HEK293 (cell line): ENCODE data around the gene CADM4.
A peak's percentile ranks its signal among the peaks of the same experiment; 100 is the strongest.

ENCODE experiments used
- BCL11B ChIP-seq: fragments of 450-650 bp; formaldehyde crosslinking; IDR thresholded peaks from 2 replicates; pipeline ENCODE4 v1.5.1; 2016; ENCODE audit warnings: low read depth, missing biosample characterization, missing genetic modification characterization
- ELK4 ChIP-seq: IDR thresholded peaks from 2 replicates; pipeline ENCODE4 v1.6.1; 2011; ENCODE audit warnings: mild to moderate bottlenecking, low read depth, low read length, borderline replicate concordance
- HOXC10 ChIP-seq: sonication (generic); formaldehyde crosslinking; IDR thresholded peaks from 2 replicates; pipeline ENCODE4 v1.8.1; 2023; ENCODE audit warnings: mild to moderate bottlenecking, missing genetic modification reagents
- IKZF3 ChIP-seq: fragments of 450-650 bp; IDR thresholded peaks from 2 replicates; pipeline ENCODE4 v1.5.0; 2018; ENCODE audit warnings: missing biosample characterization, mild to moderate bottlenecking, missing genetic modification characterization, moderate library complexity
- KLF16 ChIP-seq: fragments of 450-650 bp; formaldehyde crosslinking; IDR thresholded peaks from 2 replicates; pipeline ENCODE4 v1.5.1; 2017; ENCODE audit warnings: missing biosample characterization, missing genetic modification characterization
- OSR2 ChIP-seq: fragments of 450-650 bp; formaldehyde crosslinking; IDR thresholded peaks from 2 replicates; pipeline ENCODE4 v1.5.1; 2016; ENCODE audit warnings: missing biosample characterization, missing genetic modification characterization
- RBAK ChIP-seq: fragments of 450-650 bp; formaldehyde crosslinking; IDR thresholded peaks from 2 replicates; pipeline ENCODE4 v1.5.1; 2016; ENCODE audit warnings: missing biosample characterization, missing genetic modification characterization
- SP2 ChIP-seq: fragments of 450-650 bp; formaldehyde crosslinking; IDR thresholded peaks from 2 replicates; pipeline ENCODE4 v1.5.1; 2016; ENCODE audit warnings: missing biosample characterization, missing genetic modification characterization
- TRIM28 ChIP-seq: IDR thresholded peaks from 2 replicates; pipeline ENCODE4 v1.6.1; 2011; ENCODE audit warnings: low read length, control low read depth, borderline replicate concordance
- YY1 ChIP-seq: fragments of 450-650 bp; formaldehyde crosslinking; IDR thresholded peaks from 2 replicates; pipeline ENCODE4 v1.5.1; 2018; ENCODE audit warnings: missing biosample characterization, missing genetic modification characterization
- ZBTB17 ChIP-seq: fragments of 450-650 bp; formaldehyde crosslinking; IDR thresholded peaks from 2 replicates; pipeline ENCODE4 v1.5.1; 2016; ENCODE audit warnings: missing biosample characterization, missing genetic modification characterization
- ZBTB6 ChIP-seq: fragments of 450-650 bp; formaldehyde crosslinking; IDR thresholded peaks from 2 replicates; pipeline ENCODE4 v1.5.1; 2017; ENCODE audit warnings: missing biosample characterization, missing genetic modification characterization
- ZFHX2 ChIP-seq: fragments of 450-650 bp; formaldehyde crosslinking; conservative IDR thresholded peaks from 2 replicates; pipeline ENCODE4 v1.5.1; 2016; ENCODE audit warnings: missing biosample characterization, missing genetic modification characterization
- ZNF146 ChIP-seq: fragments of 450-650 bp; formaldehyde crosslinking; IDR thresholded peaks from 2 replicates; pipeline ENCODE4 v1.5.1; 2016; ENCODE audit warnings: missing biosample characterization, missing genetic modification characterization
- ZNF16 ChIP-seq: fragments of 450-650 bp; formaldehyde crosslinking; IDR thresholded peaks from 2 replicates; pipeline ENCODE4 v1.5.1; 2016; ENCODE audit warnings: low read depth, missing biosample characterization, missing genetic modification characterization
- ZNF211 ChIP-seq: fragments of 450-650 bp; formaldehyde crosslinking; IDR thresholded peaks from 2 replicates; pipeline ENCODE4 v1.5.1; 2016; ENCODE audit warnings: low read depth, missing biosample characterization, missing genetic modification characterization
- ZNF335 ChIP-seq: fragments of 450-650 bp; formaldehyde crosslinking; conservative IDR thresholded peaks from 2 replicates; pipeline ENCODE4 v1.5.1; 2016; ENCODE audit warnings: missing biosample characterization, missing genetic modification characterization
- ZNF362 ChIP-seq: fragments of 450-650 bp; formaldehyde crosslinking; IDR thresholded peaks from 2 replicates; pipeline ENCODE4 v1.5.1; 2016; ENCODE audit warnings: missing biosample characterization, missing genetic modification characterization
- ZNF404 ChIP-seq: fragments of 450-650 bp; formaldehyde crosslinking; IDR thresholded peaks from 2 replicates; pipeline ENCODE4 v1.5.1; 2017; ENCODE audit warnings: missing biosample characterization, missing genetic modification characterization
- ZNF501 ChIP-seq: fragments of 450-650 bp; formaldehyde crosslinking; IDR thresholded peaks from 2 replicates; pipeline ENCODE4 v1.5.1; 2016; ENCODE audit warnings: missing biosample characterization, missing genetic modification characterization
- ZNF510 ChIP-seq: fragments of 450-650 bp; formaldehyde crosslinking; IDR thresholded peaks from 2 replicates; pipeline ENCODE4 v1.5.1; 2018; ENCODE audit warnings: mild to moderate bottlenecking, missing genetic modification characterization, missing biosample characterization; ENCODE audit not compliant: insufficient replicate concordance
- ZNF544 ChIP-seq: fragments of 450-650 bp; formaldehyde crosslinking; IDR thresholded peaks from 2 replicates; pipeline ENCODE4 v1.5.0; 2017; ENCODE audit warnings: missing biosample characterization, missing genetic modification characterization
- ZNF548 ChIP-seq: fragments of 450-650 bp; formaldehyde crosslinking; IDR thresholded peaks from 2 replicates; pipeline ENCODE4 v1.5.1; 2016; ENCODE audit warnings: missing biosample characterization, missing genetic modification characterization
- ZNF560 ChIP-seq: fragments of 450-650 bp; formaldehyde crosslinking; IDR thresholded peaks from 2 replicates; pipeline ENCODE4 v1.5.1; 2017; ENCODE audit warnings: missing biosample characterization, missing genetic modification characterization, borderline replicate concordance
- ZNF600 ChIP-seq: fragments of 450-650 bp; formaldehyde crosslinking; IDR thresholded peaks from 2 replicates; pipeline ENCODE4 v1.5.1; 2016; ENCODE audit warnings: missing biosample characterization, missing genetic modification characterization
- ZNF610 ChIP-seq: fragments of 450-650 bp; formaldehyde crosslinking; IDR thresholded peaks from 2 replicates; pipeline ENCODE4 v1.5.1; 2016; ENCODE audit warnings: missing biosample characterization, missing genetic modification characterization, borderline replicate concordance
- ZNF621 ChIP-seq: fragments of 450-650 bp; formaldehyde crosslinking; IDR thresholded peaks from 2 replicates; pipeline ENCODE4 v1.5.1; 2017; ENCODE audit warnings: missing biosample characterization, missing genetic modification characterization
- ZNF692 ChIP-seq: fragments of 450-650 bp; formaldehyde crosslinking; IDR thresholded peaks from 2 replicates; pipeline ENCODE4 v1.5.1; 2016; ENCODE audit warnings: missing biosample characterization, missing genetic modification characterization
- ZSCAN4 ChIP-seq: fragments of 450-650 bp; formaldehyde crosslinking; IDR thresholded peaks from 2 replicates; pipeline ENCODE4 v1.5.1; 2017; ENCODE audit warnings: missing biosample characterization, missing genetic modification characterization
- ZSCAN5A ChIP-seq: fragments of 450-650 bp; formaldehyde crosslinking; IDR thresholded peaks from 2 replicates; pipeline ENCODE4 v1.5.1; 2016; ENCODE audit warnings: missing biosample characterization, missing genetic modification characterization
- ZXDB ChIP-seq: fragments of 450-650 bp; formaldehyde crosslinking; IDR thresholded peaks from 2 replicates; pipeline ENCODE4 v1.5.1; 2016; ENCODE audit warnings: missing biosample characterization, missing genetic modification characterization

CADM4 gene

GRCh38 chr19:43668406-43669109, 28.9 kb upstream of the CADM4 start (continued):
- TF ChIP-seq ZNF404 = no peak
- TF ChIP-seq ZNF362 (tag by site-specific recombination) = no peak
- TF ChIP-seq BCL11B = peak; percentile 82; the same call in 1 of the 2 replicates
- TF ChIP-seq ZNF211 (tag by site-specific recombination) = no peak
- TF ChIP-seq IKZF3 (tag by site-specific recombination) = peak; percentile 100
- TF ChIP-seq ZBTB17 (tag by site-specific recombination) = peak; percentile 81
- no peak for TF ChIP-seq ZSCAN5A
- TF ChIP-seq ZXDB (tag by site-specific recombination) = no peak
- TF ChIP-seq ZNF610 = no peak; the same call in 1 of the 2 replicates
- TF ChIP-seq ZNF510 (tag by site-specific recombination) = no peak
- no peak for TF ChIP-seq ZNF146 (tag by site-specific recombination)
- TF ChIP-seq ZNF544 (tag by site-specific recombination) = no peak
- TF ChIP-seq OSR2 (tag by site-specific recombination) = no peak
- TF ChIP-seq ZBTB6 (tag by site-specific recombination) = peak; percentile 89
- 0 out of 2 replicates have a peak, but pooled peaks have one; percentile 50 for TF ChIP-seq KLF16 (tag by site-specific recombination)
- TF ChIP-seq ZNF600 (tag by site-specific recombination) = peak; percentile 95
- peak; percentile 54 for TF ChIP-seq ZNF335 (tag by site-specific recombination)
- no peak for TF ChIP-seq ZNF16 (tag by site-specific recombination)
- no peak for TF ChIP-seq HOXC10 (CRISPR knock-in tag)
- no peak for TF ChIP-seq ZNF621 (tag by site-specific recombination)
- no peak for TF ChIP-seq ZNF560 (tag by site-specific recombination)
- no peak for TF ChIP-seq YY1
- TF ChIP-seq TRIM28 = no peak
- TF ChIP-seq ZNF692 (tag by site-specific recombination) = no peak
- no peak for TF ChIP-seq ZSCAN4 (tag by site-specific recombination)
- peak; percentile 72; the same call in 1 of the 2 replicates for TF ChIP-seq ZNF501
- TF ChIP-seq SP2 = peak; percentile 96
- no peak for TF ChIP-seq ZFHX2
- no peak for TF ChIP-seq RBAK (tag by site-specific recombination)
- TF ChIP-seq ELK4 = no peak
- no peak for TF ChIP-seq ZNF548
